HT1080 (cell line): ENCODE measurements around the gene CRACR2B. TPM values are rescaled to one million over a fixed set of nuclear protein-coding genes. Genes with fewer than 3 reads are reported as not detected.

Experiments used
- DNase-seq: peaks from one replicate; pipeline ENCODE4 v3.0.0-alpha.2; 2015; ENCODE audit warnings: low read depth
- polyA plus RNA-seq, 2 experiments: library from polyadenylated mRNA; depleted of rRNA; stranded (reverse); fragments of >200 nt; gene quantifications; 2 replicates each; pipeline ENCODE4 v1.2.3, GENCODE V29; 2015
- total RNA-seq: library from RNA; depleted of rRNA; stranded (reverse); fragments of >200 nt; shearing (Covaris generic); gene quantifications from 2 replicates; pipeline ENCODE4 v1.2.3, GENCODE V29; 2014; rRNA removed

Gene CRACR2B
- not detected in 2 replicates for total RNA-seq
- not detected in 2 replicates for polyA plus RNA-seq (2015; cell fraction: cytosol; rRNA removed)
- 0.22 TPM in 1 of 2 replicates, not detected in the other for polyA plus RNA-seq (2015; cell fraction: nucleus; rRNA removed)

DNA sequence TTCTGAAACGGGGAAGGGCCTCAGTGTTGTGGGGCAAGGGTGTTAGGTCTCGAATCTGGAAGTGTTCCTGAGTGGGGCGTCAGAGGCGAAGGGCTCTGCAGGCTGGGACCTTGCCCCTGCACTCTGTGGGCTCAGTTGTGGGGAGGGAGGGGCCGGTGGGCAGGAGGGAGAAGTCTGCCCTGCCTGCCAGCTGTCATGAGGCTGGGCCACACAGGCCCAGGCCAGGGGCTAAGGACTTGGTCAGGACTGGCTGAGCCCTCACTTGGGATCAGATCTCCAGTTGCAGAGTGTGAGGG lies at the start of gene CRACR2B:
TSS of gene CRACR2B (plus strand) at position 23 of the 296 bp plus-strand sequence. CDS start 689 bp downstream, outside the sequence.
- DNase-seq, result no peak

- DNase-seq, result no peak
Observed at GRCh38 chr11:778976-779954, 48.5 kb upstream of the CRACR2B start.

GRCh38 chr11:779955-780532 lies 47.7 kb upstream of the CRACR2B start:
- no peak for DNase-seq

DNA sequence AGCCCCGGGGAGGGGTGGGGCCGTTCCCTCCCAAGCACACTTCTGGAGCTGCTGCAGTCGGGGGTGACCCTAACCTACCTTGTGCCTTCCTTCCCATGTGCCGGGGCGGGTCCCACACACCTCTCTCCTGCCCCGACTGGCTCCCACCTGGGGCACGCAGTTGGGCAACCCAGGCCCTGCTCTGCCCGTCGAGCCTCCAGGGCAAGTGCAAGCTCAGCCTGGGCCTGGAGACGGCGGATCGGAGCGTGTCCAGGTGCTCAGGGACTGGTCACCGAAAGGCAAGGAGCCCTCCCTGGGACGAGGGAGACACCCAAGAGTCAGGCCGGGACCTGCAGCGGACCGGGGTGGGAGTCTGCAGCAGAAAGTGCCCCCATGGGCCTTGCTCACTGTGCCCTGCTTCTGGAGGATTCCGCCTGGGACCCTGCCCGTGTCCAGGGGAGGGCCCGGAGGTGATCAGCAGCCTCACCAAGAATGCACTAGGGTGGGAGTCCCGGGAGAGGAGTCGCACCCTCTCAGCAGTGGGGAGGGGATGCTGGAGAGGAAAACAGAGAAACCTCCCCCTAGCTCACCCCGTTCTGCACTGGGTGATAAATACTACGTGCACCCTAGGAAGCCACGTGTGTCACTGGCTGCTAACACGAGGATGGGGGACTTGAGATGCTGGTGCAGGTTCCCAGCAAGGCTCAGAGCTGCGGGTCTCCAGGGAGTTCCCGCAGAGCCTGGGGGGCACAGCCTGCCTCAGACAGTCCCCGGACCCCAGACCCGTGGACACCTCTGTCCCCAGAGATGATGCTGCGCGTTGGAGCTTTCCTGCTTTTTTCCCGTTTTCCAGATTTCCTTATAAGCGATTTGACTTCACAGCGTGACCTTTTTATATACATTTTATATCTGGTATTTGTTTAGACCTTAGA lies 45.2 kb upstream of the CRACR2B start:
- DNase-seq, result no peak

GRCh38 chr11:783581-784015 lies 44.1 kb upstream of the CRACR2B start:
- DNase-seq, result no peak

DNA sequence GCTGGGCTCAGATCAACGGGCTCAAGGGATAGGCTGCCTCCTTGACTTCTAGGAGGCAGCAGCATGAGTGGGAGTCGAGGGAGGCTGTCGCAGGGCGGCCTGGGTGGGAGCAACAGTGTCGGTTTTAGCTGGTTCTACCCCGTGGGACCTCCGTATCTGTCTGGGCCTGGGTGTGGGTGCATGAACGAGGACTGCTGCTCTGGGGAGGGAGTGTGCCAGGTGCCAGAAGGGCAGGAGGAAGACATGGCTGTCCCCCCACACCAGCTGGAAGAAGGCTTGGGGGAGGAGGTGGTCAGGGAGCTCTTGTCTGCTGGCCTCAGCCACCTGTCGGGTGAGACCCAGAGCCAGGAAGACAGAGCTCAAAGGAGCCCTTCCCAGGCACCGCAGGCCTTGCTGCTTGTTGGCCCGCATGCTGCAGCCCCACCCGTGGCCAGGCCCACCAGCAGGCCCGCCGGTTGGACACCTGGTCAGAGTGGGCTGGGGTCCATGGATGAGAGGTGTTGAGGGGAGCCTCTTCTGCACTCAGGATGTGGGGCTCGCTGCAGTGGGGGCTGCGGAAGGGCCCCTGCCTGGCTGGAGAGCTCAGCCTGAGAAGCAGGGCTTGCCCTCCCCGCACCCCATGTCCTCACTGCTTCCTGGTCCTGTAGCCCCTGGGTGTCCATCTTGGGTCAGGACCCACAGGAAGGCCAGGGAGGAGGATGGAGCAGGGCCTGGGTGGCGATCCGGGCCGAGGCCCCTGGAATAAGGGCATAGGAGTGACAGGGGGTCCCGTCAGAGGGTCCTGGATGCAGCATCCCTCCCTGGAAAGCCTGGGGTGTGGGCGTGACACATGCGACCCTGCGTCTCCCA lies 41.3 kb upstream of the CRACR2B start:
- no peak for DNase-seq

DNA sequence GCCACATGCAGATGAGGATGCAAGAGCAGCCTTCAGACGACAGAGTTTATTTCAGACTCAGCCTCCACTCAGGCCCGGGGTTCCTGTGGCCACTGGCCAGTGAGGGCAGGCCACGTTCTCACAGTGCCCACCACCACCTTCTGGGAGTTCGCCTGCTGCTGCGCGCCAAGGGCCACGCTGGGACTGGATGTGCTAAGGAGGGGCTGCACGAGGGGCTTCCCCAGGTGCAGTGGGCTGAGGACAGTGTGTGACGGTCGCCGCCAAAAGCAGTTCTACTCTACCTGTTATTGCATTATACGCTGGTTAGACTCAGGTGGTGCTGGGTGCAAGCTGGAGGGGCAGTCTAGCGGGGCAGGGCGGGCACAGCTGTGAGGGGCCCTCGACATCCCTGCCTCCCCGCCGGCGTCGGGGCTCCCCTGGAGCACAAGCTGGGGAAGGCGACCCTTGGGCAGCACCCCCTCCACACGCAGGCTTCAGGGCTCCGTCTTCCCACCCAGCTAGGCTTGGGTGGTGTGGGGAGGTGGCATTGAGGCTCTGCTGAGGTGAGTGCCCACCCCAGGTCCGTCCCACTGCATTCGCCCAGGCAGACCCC lies 40.5 kb upstream of the CRACR2B start:
- no peak for DNase-seq

GRCh38 chr11:788009-788640 lies 39.6 kb upstream of the CRACR2B start:
- no peak for DNase-seq

DNA sequence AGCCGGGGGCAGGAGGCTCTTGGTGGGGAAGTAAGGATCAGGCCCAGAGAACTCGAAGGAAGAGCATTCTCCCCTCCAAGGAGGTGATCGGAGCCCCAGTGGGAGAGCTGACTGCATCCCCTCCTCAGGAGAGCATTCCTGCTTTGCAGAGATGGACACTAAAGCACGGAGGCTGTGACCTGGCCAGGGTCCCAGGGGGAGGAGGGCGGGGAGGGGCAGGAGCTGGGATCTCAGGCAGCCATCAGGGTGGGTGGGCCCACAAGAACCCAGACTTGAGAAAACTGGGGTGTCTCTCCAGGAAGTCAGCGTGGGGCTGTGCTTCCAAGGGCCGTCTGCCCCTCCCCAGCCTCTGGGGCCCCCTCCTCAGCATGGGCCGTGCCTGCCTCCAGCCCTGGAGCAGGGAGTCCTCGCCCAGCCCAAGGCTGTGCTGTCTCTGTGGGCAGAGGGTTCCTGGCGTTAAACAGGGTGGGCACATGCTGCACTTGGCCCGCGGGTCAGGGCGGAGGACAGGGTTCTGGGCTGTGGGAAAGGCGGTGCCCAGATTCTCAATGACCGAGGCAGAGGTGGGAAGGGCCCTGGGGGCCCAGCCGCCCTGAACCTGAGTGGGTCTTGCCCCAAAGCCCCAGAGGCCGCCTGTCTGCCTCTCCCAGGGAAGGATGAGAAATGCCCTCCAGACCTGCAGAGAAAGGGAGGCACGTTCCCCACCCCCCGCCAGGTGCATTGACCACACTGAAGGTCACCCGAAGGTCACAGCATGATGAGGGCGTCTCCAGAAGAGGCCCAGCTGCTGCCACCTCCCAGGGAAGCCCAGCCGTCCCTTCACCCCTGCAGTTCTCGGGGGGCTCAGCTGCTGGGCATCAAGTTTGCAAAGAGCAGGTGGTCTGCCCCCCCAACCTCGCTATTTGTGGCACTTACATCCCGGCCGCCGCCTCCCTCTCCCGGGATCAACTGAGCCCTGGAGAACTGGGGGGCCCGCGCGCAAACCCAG lies 38.5 kb upstream of the CRACR2B start:
- no peak for DNase-seq

DNA sequence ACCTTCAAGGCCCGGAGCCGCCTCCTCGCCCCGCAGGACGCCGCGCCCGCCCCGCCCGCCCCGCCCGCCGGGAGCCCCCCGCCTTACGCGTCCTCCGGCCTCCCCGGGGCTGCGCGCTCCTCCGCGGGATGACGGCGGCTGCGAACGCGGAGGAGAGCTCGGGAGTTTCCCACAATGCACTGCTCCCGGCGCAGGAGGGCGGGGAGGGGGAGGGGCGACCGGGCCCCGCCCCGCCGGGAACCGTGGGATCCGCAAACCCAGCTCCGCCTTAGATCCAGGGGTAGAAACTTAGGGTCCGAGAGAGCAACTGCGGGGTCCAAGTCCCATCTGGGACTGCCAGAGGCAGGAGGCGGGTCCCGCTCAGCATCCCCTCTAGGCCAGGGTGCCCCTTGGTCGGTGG lies 37.8 kb upstream of the CRACR2B start, which contains the start of gene CEND1:
TSS of gene CEND1 (minus strand) at position 148 of the 400 bp plus-strand sequence. CDS start 1,514 bp downstream, outside the sequence.
- no peak for DNase-seq

- DNase-seq, result peak; percentile 52
Observed at GRCh38 chr11:790721-791564, 36.8 kb upstream of the CRACR2B start.

DNA sequence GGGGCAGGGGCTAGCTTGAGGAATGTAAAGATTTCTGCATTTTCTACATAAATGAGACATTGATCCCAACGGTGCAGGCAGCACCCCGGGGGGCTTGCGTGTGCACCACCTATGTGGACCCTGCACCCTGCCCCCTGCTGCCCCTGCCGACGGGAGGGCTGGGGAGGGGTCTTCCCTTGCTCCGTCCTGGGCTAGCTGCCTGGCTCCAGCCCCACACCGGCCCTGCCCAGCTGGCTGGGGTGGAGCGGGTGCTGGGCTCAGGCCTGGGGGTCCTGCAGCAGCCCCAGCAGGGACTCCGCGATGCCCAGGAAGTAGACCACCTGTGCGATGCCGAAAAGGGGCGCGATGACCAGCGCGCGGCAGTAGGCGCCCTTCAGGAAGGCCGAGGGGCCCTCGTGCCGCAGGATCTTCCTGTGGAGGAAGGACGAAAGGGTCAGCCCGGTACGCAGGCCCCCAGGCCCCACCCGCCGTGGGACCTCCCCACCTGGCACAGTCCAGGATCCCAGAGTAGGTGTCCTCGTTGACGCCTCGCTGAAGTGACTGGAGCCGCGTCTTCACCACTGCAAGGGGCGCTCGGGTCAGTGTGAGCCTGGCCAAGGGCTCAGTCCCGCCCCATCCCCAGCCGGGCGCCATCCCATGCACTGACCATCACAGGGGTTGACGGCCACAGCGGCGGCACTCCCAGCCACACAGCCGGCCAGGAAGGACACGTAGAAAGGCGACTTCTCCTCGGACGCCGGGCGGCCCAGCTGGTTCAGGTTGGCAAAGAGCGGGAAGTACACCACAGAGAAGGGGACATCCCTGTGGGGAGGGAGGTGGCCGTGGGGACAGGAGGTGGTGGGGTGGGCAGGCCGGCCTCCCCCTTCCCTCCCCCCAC lies 35.8 kb upstream of the CRACR2B start:
- DNase-seq, result no peak

GRCh38 chr11:792535-792821 lies 35.2 kb upstream of the CRACR2B start:
- no peak for DNase-seq

DNA sequence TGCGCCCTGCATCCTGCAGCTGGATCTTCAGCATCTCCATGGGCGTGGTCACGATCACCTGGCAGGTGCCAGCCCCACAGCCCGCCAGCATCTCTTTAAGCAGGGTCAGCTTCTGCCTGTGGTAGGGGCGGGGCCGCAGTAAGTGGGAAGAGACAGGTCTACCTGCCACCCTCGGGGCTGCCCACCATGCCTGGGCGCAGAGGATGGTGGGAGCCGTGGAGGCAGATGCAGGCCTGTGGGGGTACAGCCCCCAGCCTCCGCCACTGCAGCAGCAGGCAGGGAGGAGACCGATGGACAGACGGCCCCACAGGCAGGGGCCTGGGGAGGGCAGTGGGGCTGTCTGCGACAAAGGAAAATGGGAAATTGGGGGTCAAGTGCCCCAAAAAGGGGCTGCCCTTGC lies 34.8 kb upstream of the CRACR2B start:
- no peak for DNase-seq

- DNase-seq, result no peak
Observed at GRCh38 chr11:793556-793955, 34.2 kb upstream of the CRACR2B start.

DNA sequence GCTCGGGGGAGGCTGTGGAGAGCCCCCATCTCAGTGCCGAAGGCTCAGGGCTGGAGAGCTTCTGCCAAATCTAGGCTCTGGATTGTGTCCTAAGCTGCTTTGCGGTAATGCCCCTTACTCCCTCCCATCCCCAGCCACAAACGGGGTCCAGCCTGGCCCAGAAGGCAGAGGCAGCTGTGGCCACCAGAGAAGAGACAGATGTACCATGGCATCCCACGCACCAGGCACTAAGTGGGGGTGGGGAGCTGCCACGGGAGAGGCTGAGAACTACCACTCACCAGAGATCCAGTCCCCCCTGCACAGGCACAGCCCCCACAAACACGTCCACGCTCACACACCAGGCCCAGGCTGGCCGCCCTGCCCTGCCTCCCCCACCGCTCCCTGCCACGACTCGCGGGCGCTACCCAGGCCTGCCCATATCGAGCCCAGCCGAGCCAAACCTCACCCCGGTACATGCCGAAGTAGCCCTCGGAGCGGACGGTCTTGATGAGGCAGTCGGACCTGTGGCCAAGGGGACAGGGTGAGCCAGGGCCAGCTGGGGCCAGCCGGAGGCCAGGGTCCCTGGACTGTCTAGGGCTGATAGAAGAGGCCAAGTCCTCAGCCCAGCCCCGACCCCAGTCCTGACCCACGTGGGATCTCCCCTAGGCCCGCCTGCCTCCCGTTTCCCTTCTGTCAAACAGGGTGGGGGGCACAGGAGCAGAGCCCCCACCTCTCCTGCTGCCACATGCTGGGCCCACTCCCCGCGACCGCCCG lies 33.5 kb upstream of the CRACR2B start:
- no peak for DNase-seq
